SK-N-SH treated with all-trans-retinoic acid at 6 μM for 48 hours (cell line): ENCODE data around the gene NOTO.

Experiments used
- ARNTL ChIP-seq: fragments of 450-650 bp; formaldehyde crosslinking; IDR thresholded peaks from 2 replicates; pipeline ENCODE4 v1.5.0; 2020; ENCODE audit warnings: low read depth, mild to moderate bottlenecking, moderate library complexity, borderline replicate concordance
- CSDC2 ChIP-seq: fragments of 250-450 bp; sonication (Bioruptor Pico); IDR thresholded peaks from 2 replicates; pipeline ENCODE4 v1.5.0; 2020; ENCODE audit warnings: mild to moderate bottlenecking, moderate library complexity
- ESRRG ChIP-seq: fragments of 250-450 bp; sonication (Bioruptor Pico); IDR thresholded peaks from 2 replicates; pipeline ENCODE4 v1.6.1; 2021; ENCODE audit warnings: mild to moderate bottlenecking
- PATZ1 ChIP-seq: fragments of 250-450 bp; sonication (Bioruptor Pico); IDR thresholded peaks from 2 replicates; pipeline ENCODE4 v1.8.0; 2020; ENCODE audit warnings: mild to moderate bottlenecking, moderate library complexity, borderline replicate concordance
- TCF4 ChIP-seq: fragments of 250-450 bp; sonication (Bioruptor Pico); IDR thresholded peaks from 2 replicates; pipeline ENCODE4 v1.8.0; 2021; ENCODE audit warnings: mild to moderate bottlenecking, moderate library complexity, borderline replicate concordance
- ZFP3 ChIP-seq: fragments of 250-450 bp; sonication (Bioruptor Pico); IDR thresholded peaks from 2 replicates; pipeline ENCODE4 v1.5.0; 2020; ENCODE audit warnings: mild to moderate bottlenecking, moderate library complexity
- ZFP30 ChIP-seq: fragments of 450-650 bp; formaldehyde crosslinking; IDR thresholded peaks from 2 replicates; pipeline ENCODE4 v1.5.0; 2022; ENCODE audit warnings: mild to moderate bottlenecking, moderate library complexity
- ZNF565 ChIP-seq: fragments of 450-650 bp; formaldehyde crosslinking; conservative IDR thresholded peaks from 2 replicates; pipeline ENCODE4 v1.5.0; 2020; ENCODE audit warnings: low read depth, mild to moderate bottlenecking, moderate library complexity
- ZNF70 ChIP-seq: fragments of 450-650 bp; formaldehyde crosslinking; IDR thresholded peaks from 2 replicates; pipeline ENCODE4 v1.5.0; 2020; ENCODE audit warnings: mild to moderate bottlenecking, moderate library complexity

DNA sequence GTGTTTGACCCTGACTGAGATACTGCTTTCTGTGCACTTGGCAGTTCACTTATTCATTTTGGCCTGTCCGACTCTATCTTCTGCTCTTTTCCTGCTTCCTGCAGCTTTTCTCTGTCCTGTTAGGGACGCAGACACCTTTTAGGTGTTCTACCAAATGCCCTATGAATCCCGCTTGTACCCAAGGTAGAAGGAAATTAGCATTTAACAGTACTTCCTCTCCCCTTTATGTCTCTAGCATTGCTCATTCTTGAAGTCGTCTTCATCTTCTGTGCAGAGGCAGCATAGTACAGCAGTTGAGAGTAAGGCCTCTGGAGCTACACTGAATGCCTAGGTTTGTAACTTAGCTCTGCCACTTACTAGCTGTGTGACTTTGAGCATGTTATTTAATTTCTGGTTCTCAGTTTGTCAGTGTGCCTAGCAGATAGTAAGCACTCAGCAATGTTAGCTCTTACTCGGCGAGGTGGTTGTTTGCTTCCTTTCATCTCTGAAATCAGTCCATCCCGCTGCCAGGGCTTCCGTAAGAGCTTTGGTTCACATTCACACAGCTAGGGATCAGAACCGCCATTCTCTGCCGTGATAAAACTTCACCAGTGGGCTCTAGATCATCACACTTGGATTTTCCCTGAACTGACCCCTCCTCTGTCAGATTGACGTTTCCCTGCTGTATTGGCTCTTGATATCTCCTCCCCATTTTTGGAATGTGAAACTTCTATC, 33.1 kb downstream of the NOTO start:
- TF ChIP-seq ZFP30 (CRISPR knock-in tag) = no peak
- TF ChIP-seq ZNF565 (CRISPR knock-in tag) = no peak
- no peak for TF ChIP-seq TCF4
- TF ChIP-seq CSDC2 (CRISPR knock-in tag) = no peak
- no peak for TF ChIP-seq ZFP3
- no peak for TF ChIP-seq PATZ1 (CRISPR knock-in tag)
- TF ChIP-seq ZNF70 = no peak
- TF ChIP-seq ESRRG (CRISPR knock-in tag) = no peak
- no peak for TF ChIP-seq ARNTL
